GM18909 (cell line): ENCODE data around the gene SPATA32.

ENCODE experiments used
- ATAC-seq: cut with Tn5 transposase; IDR thresholded peaks from one replicate; pipeline ENCODE4 v1.9.1; 2021; ENCODE audit warnings: mild to moderate bottlenecking; ENCODE audit not compliant: unreplicated experiment, poor library complexity

SPATA32 gene

DNA sequence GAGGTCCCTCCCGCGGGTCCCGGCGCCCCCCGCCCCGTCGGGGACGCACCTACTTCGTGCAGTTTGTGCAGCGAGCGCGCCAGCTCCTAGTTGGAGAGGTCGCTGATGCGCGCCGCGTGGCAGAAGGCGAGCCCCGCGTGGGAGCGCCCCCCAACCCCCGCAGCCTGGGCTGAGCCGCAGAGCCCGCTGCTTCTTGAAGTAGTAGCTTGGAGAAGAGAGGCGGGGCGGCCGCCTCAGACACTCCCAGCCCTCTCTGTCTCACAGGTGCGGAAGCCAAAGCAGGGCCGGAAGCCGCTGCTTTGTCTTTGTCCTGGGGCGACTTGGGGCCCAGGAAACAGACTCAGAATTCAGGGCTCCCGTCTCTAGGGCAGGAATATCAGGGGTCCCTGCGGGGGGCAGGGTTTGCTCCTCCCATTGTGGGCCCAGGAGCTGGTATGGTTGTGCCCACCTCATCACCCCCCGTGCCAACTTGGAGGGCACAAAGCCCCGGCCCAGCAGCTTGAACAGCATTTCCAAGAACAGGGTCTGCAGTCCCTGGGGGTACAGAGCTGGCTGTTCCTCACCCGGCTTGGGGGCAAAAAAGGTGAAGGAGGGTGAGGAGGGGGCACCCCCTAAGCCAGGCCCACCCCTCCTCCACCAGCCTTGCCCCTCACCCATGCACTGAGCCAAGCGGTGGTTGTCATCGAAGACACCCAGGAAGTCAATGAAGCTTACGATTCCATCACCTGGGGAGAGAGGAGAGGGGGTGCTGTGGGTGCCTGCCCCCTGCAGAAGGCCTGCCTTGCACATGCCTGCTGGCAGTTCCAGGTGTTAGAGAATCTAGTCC lies 13.5 kb downstream of the SPATA32 start:
- ATAC-seq = peak; percentile 63

GRCh38 chr17:45247429-45248131 lies 14.3 kb downstream of the SPATA32 start:
- ATAC-seq = peak; percentile 76

DNA sequence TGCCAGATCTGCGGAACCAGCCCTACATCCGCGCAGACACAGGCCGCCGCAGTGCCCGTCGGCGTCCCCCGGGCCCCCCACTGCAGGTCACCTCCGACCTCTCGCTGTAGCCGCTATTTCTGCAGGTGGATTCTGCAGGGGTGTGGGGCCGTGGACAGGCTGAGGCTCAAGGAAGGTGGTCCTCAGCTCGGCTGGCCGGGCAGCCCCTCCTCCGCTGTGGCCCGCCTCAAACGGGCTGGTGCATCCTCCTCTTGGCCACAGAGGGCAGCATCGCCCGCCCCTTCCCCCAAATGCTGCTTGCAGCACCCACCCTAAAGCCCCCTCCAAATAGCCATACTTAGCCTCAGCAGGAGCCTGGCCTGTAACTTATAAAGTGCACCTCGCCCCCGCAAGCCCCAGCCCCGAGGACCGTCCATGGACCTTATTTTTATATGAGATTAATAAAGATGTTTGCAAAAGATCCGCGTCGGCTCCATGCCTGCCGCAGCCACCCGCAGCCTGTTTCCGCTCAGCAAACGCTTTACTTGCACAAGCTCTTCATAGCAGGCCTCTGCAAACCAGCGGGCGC lies 14.9 kb downstream of the SPATA32 start:
- ATAC-seq = no peak

DNA sequence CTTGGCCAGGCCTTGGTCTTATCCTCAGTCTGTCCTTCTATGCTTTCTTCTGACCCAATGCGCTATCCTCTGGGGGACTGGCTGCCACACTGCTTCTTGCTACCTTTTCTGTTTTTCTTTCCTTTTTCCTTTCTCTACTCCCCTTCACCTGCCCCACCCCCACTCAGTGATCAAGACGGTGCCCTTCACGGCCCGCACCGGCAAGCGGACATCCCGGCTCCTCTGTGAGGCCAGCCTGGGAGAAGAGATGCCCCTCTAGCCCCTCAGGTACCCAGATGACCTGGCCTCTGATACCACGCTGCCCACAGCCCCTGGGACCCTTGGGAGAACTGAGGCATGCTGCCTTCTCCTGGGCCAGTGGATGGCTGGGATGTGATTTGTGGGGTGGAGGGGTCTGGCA lies 15.6 kb downstream of the SPATA32 start:
- ATAC-seq = no peak

DNA sequence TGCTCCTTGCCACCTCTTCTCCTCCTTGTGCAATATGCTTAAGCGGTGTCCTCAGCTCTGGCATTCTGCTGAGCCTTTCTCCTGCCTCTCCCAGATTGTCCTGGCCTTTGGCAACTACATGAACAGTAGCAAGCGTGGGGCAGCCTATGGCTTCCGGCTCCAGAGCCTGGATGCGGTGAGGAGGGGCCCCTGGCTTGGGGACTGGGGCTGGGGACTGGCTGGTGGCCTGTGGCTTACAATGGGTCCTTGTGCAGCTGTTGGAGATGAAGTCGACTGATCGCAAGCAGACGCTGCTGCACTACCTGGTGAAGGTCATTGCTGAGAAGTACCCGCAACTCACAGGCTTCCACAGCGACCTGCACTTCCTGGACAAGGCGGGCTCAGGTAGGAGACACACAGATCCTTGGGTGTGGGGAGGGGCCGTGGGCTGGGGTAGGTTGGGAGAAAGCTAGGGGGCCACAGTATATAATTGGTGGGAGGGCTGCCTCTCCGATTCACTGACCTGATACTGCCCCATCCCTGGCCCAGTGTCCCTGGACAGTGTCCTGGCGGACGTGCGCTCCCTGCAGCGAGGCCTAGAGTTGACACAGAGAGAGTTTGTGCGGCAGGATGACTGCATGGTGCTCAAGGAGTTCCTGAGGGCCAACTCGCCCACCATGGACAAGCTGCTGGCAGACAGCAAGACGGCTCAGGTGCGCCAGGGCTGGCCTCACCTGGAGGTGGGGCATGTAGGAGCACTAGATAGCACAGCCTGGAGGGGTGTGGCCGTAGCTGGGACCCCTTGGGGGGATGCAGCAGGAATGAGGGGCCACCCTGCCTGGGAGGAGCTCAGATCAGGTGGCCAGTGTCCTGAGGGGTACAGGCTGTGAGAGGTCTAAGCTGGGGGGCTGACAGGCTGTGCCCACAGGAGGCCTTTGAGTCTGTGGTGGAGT lies 16.9 kb downstream of the SPATA32 start:
- no peak for ATAC-seq

DNA sequence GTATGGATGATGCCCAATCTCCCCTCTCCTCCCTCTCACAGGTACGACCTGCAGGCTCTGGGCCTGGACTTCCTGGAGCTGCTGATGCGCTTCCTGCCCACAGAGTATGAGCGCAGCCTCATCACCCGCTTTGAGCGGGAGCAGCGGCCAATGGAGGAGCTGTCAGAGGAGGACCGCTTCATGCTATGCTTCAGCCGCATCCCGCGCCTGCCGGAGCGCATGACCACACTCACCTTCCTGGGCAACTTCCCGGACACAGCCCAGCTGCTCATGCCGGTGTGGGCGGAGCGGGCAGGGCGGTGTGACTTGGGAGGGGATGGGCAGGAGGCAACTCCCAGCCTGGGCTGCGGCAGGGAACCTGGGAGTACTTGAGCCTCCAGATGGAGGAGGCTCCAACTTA lies 18.1 kb downstream of the SPATA32 start:
- no peak for ATAC-seq

- no peak for ATAC-seq
These were observed 19.9 kb downstream of the SPATA32 start for GRCh38 chr17:45242029-45242414.

GRCh38 chr17:45241328-45242028 lies 20.4 kb downstream of the SPATA32 start:
- no peak for ATAC-seq

DNA sequence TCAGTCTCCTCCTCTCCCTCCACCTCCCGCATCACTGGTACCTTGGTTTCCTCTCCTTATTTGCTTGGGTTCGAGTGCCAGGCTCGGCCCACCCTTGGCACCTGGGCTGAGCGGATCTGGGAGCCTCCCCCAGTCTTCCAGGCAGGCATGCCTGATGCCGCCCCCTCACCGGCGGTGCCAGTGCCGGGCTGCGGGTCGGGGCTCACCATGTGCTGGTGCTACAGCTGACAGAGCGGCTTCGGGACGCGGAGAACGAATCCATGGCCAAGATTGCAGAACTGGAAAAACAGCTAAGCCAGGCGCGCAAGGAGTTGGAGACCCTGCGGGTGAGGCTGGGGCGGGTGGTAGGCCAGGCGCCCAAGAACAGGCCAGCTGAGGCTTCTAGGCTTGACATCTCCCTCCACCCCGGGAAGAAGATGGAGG lies 21.0 kb downstream of the SPATA32 start:
- no peak for ATAC-seq

- no peak for ATAC-seq
These were observed 23.6 kb downstream of the SPATA32 start for GRCh38 chr17:45238155-45238774.

- ATAC-seq = no peak
These were observed 24.2 kb downstream of the SPATA32 start for GRCh38 chr17:45237686-45238085.

DNA sequence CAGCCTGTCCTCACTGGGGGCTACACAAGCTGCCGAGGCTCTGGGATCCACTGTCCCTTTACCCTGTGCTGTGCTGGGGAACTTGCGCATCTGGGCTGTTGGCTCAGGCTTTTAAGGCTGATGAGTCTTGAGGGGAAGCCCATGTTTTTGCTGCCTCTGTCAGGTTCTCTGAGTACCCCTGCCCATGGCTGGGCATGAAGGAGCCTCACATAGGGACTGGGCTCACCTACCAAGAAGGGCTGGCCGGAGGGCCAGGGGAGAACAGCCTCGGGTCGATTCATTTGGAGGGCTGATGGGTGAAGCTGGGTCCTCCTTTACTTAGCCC lies 25.6 kb downstream of the SPATA32 start:
- ATAC-seq = no peak

DNA sequence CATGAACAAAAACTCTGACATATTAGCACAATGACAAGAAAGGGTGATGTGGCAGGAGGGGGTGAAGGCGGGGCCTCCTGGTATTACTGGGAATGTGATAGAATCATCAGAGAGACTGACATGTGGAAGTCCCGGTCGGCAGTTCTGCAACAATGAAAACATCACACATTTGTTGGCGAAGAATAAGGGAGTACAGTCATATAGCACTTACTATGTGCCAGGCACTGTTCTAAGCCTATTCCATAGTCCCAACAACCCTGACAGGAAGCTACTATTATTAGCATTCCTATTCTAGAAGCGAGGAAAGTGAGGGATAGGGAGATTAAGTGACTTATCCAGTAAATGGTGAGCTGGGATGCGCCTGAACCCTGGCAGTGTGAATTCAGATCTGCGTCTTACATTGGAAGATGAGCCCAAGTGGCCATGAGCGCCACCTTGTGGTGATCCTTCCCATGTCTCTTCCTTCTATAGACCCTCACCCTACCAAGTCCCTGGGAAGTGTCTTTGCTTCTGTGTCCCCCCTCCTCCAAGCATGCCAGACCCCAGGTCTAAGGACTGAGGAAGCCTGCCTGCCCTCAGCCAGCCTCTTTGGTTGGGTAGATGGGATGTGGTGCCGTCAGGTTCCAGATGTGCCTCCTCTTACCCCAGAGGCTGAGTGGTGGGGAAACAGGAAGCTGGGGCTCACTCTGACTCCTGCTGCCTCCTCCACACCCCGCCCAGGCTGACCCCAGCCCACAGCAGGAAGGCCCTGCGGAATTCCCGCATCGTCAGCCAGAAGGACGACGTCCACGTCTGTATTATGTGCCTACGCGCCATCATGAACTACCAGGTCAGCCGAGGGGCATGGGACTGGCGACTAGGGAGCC lies 26.2 kb downstream of the SPATA32 start:
- ATAC-seq = no peak

GRCh38 chr17:45234641-45235415 lies 27.1 kb downstream of the SPATA32 start:
- no peak for ATAC-seq

GRCh38 chr17:45233423-45233924 lies 28.4 kb downstream of the SPATA32 start:
- no peak for ATAC-seq

- no peak for ATAC-seq
These were observed 29.1 kb downstream of the SPATA32 start for GRCh38 chr17:45232514-45233422.
